ENCODE results near the gene GRK5. TPM values are rescaled to one million over a fixed set of nuclear protein-coding genes. Genes with fewer than 3 reads are reported as not detected.

Gene GRK5
- total RNA-seq, 1 donor from 2014 or later: 26.2 TPM

- no peak for DNase-seq
These were observed 90.0 kb downstream of the GRK5 start for GRCh38 chr10:119297207-119297968.

- no peak for DNase-seq
These were observed 91.4 kb downstream of the GRK5 start for GRCh38 chr10:119298810-119299209.

GRCh38 chr10:119299531-119299930, 92.2 kb downstream of the GRK5 start:
- no peak for DNase-seq

- no peak for DNase-seq
These were observed 94.0 kb downstream of the GRK5 start for GRCh38 chr10:119301397-119301796.

- DNase-seq: no peak
These were observed 94.8 kb downstream of the GRK5 start for GRCh38 chr10:119302172-119302571.

GRCh38 chr10:119302591-119303253, 95.4 kb downstream of the GRK5 start:
- no peak for DNase-seq

GRCh38 chr10:119303886-119304285, 96.5 kb downstream of the GRK5 start:
- no peak for DNase-seq

GRCh38 chr10:119304541-119304940, 97.2 kb downstream of the GRK5 start:
- DNase-seq: no peak

GRCh38 chr10:119305860-119306513, 98.6 kb downstream of the GRK5 start:
- peak; percentile 48 for DNase-seq

GRCh38 chr10:119306514-119306951, 99.2 kb downstream of the GRK5 start:
- no peak for DNase-seq

- no peak for DNase-seq
These were observed 99.6 kb downstream of the GRK5 start for GRCh38 chr10:119306986-119307392.

GRCh38 chr10:119308089-119308488, 100.7 kb downstream of the GRK5 start:
- DNase-seq: no peak

GRCh38 chr10:119308551-119309422, 101.4 kb downstream of the GRK5 start:
- no peak for DNase-seq

- DNase-seq: no peak
These were observed 102.0 kb downstream of the GRK5 start for GRCh38 chr10:119309423-119309770.

GRCh38 chr10:119310806-119311205, 103.4 kb downstream of the GRK5 start:
- no peak for DNase-seq

GRCh38 chr10:119312241-119312640, 104.9 kb downstream of the GRK5 start:
- DNase-seq: no peak

- no peak for DNase-seq
These were observed 105.7 kb downstream of the GRK5 start for GRCh38 chr10:119313024-119313423.

- no peak for DNase-seq
These were observed 106.3 kb downstream of the GRK5 start for GRCh38 chr10:119313644-119314043.

- no peak for DNase-seq
These were observed 106.7 kb downstream of the GRK5 start for GRCh38 chr10:119314061-119314460.

GRCh38 chr10:119314486-119314885, 107.1 kb downstream of the GRK5 start:
- DNase-seq: no peak

GRCh38 chr10:119315128-119316001, 108.0 kb downstream of the GRK5 start:
- peak; percentile 31 for DNase-seq

Measured in tongue (tissue), 2 donors.